HG02938 (cell line): ENCODE results near the gene HTR6.
"Not testable (repeated sequence)": the region's sequence is repeated elsewhere in the genome, so short reads cannot be mapped to it uniquely, and the experiment has no call there.

Experiments
- ATAC-seq: cut with Tn5 transposase; IDR thresholded peaks from one replicate; pipeline ENCODE4 v1.9.1; 2021; ENCODE audit warnings: mild to moderate bottlenecking, moderate library complexity; ENCODE audit not compliant: unreplicated experiment

HTR6 gene

GRCh38 chr1:19637606-19638005 is 27.1 kb upstream of the HTR6 start:
- no peak for ATAC-seq

- ATAC-seq = not testable (repeated sequence)
Observed at GRCh38 chr1:19639228-19639627, 25.4 kb upstream of the HTR6 start.

- ATAC-seq = no peak
Observed at GRCh38 chr1:19639999-19640362, 24.7 kb upstream of the HTR6 start.

GRCh38 chr1:19640363-19641316 is 24.0 kb upstream of the HTR6 start:
- ATAC-seq = no peak

- ATAC-seq = no peak
Observed at GRCh38 chr1:19643121-19643520, 21.6 kb upstream of the HTR6 start.

GRCh38 chr1:19643602-19644394 is 20.9 kb upstream of the HTR6 start, which contains the start of gene NBL1:
TSS of gene NBL1 (plus strand) at chr1:19644311. CDS start at chr1:19655031, 10,720 bp downstream.
- ATAC-seq = no peak

- no peak for ATAC-seq
Observed at GRCh38 chr1:19644395-19644680, 20.3 kb upstream of the HTR6 start.

GRCh38 chr1:19644681-19645410 is 19.8 kb upstream of the HTR6 start:
- ATAC-seq = no peak

GRCh38 chr1:19645411-19646251 is 19.0 kb upstream of the HTR6 start:
- no peak for ATAC-seq

- no peak for ATAC-seq
Observed at GRCh38 chr1:19646377-19647319, 18.0 kb upstream of the HTR6 start.

- no peak for ATAC-seq
Observed at GRCh38 chr1:19647643-19648042, 17.0 kb upstream of the HTR6 start.

GRCh38 chr1:19648239-19648638 is 16.4 kb upstream of the HTR6 start:
- no peak for ATAC-seq

- no peak for ATAC-seq
Observed at GRCh38 chr1:19648689-19649088, 16.0 kb upstream of the HTR6 start.

GRCh38 chr1:19650416-19651140 is 14.1 kb upstream of the HTR6 start:
- no peak for ATAC-seq

- no peak for ATAC-seq
Observed at GRCh38 chr1:19651141-19651737, 13.4 kb upstream of the HTR6 start.

GRCh38 chr1:19654386-19654785 is 10.3 kb upstream of the HTR6 start:
- no peak for ATAC-seq

- no peak for ATAC-seq
Observed at GRCh38 chr1:19654886-19655717, 9.6 kb upstream of the HTR6 start.

GRCh38 chr1:19655718-19656080 is 9.0 kb upstream of the HTR6 start:
- ATAC-seq = no peak
